ENCODE measurements around the gene ST13. TPM values are rescaled to one million over a fixed set of nuclear protein-coding genes. Genes with fewer than 3 reads are reported as not detected.
A peak's percentile ranks its signal among the peaks of the same experiment; 100 is the strongest.

The ST13 gene
- total RNA-seq = 100 to 1,000 TPM in 2 of 4 donors, 10 to 100 TPM in 2; 39.6 to 113 (median 79.7) TPM

- TF ChIP-seq CTCF (IDR thresholded peaks at IDR 0.05) = peak in 1 of 5 experiments; percentile 36
- peak; percentile 74 to 89 (median 85) for TF ChIP-seq POLR2AphosphoS5 (IDR thresholded peaks at IDR 0.05)
- peak; percentile 69 for TF ChIP-seq POLR2A (IDR thresholded peaks at IDR 0.05)
- TF ChIP-seq EP300 (IDR thresholded peaks at IDR 0.05; ENCODE audit: low read depth) = no peak
- Histone ChIP-seq H3K36me3 (no peaks in the 10 kb centered on the region), H3K27me3 (no peaks in the 10 kb centered on the region), H3K27ac (peak within 1 kb of the TSS; percentile 96 to 99 (median 98)), H3K4me1 (peaks cover 36 to 57% (median 40%) of the 10 kb centered on the region in 4 donors), H3K4me3 (peak within 1 kb of the TSS; percentile 71 to 100 (median 88)), H3K9me3 (no peaks in the 10 kb centered on the region)
- in situ Hi-C loops (cut with MboI; ENCODE audit: low pct_ligation_motif_present in 1 of 4, low pct_unique_long_range_greater_than_20kb in 1 of 4, low sequenced_read_pairs in 3 of 4) = no loop called here
- DNase-seq = peak; percentile 98
- intact Hi-C loops (cut with DNase I; ENCODE audit: low total_unique reads) = no loop called here
- WGBS, 2 donors (ENCODE audit: low coverage in 1 of 2) = 1% methylated on average over 48 of the region's 63 CpGs; no CpG with 5 or more reads in 1 of the 2 donors
Observed at GRCh38 chr22:40856513-40857308, at the start of gene ST13, which contains the start of gene XPNPEP3. ST13 (minus strand) TSS chr22:40856639; CDS start chr22:40856540, 99 bp downstream. XPNPEP3 (plus strand) TSS chr22:40857148; CDS start chr22:40857182, 34 bp downstream.

DNA sequence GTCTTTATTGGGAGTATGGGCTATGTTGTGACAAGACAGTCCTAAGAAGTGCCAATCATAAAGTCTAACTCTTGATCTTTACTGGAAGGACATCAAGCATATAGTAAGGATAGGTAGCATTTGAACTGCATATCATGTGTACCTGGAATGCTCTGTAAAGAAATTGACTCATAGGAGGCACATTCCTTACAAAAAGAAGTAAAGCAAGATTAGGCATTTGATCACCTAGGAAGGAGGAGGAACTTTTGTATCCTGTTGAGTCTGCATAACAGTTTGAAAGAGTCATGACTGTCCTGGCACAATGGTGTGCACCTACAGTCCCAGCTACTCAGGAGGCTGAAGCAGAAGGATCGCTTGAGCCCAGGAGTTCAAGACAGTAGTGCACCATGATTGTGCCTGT lies 47.7 kb upstream of the ST13 start:
- Histone ChIP-seq H3K27me3 (no peaks in the 10 kb centered on the region), H3K9me3 (no peaks in the 10 kb centered on the region), H3K36me3 (peaks cover 0 to 4% (median 0%) of the 10 kb centered on the region in 4 donors), H3K4me3 (no peak overlapping the region), H3K27ac (no peak overlapping the region), H3K4me1 (no peaks in the 10 kb centered on the region)
- in situ Hi-C loops (cut with MboI; ENCODE audit: low pct_ligation_motif_present in 1 of 4, low pct_unique_long_range_greater_than_20kb in 1 of 4, low sequenced_read_pairs in 3 of 4) (no loop called here), intact Hi-C loops (cut with DNase I; ENCODE audit: low total_unique reads) (no loop called here)
- WGBS, 2 donors (ENCODE audit: low coverage in 1 of 2) = 91% methylated on average over 1 of the region's 1 CpG; no CpG with 5 or more reads in 1 of the 2 donors
- no peak for TF ChIP-seq POLR2AphosphoS5 (IDR thresholded peaks at IDR 0.05)
- no peak for TF ChIP-seq EP300 (IDR thresholded peaks at IDR 0.05; ENCODE audit: low read depth)
- TF ChIP-seq POLR2A (IDR thresholded peaks at IDR 0.05) = no peak
- TF ChIP-seq CTCF (IDR thresholded peaks at IDR 0.05) = no peak
- DNase-seq = no peak

DNA sequence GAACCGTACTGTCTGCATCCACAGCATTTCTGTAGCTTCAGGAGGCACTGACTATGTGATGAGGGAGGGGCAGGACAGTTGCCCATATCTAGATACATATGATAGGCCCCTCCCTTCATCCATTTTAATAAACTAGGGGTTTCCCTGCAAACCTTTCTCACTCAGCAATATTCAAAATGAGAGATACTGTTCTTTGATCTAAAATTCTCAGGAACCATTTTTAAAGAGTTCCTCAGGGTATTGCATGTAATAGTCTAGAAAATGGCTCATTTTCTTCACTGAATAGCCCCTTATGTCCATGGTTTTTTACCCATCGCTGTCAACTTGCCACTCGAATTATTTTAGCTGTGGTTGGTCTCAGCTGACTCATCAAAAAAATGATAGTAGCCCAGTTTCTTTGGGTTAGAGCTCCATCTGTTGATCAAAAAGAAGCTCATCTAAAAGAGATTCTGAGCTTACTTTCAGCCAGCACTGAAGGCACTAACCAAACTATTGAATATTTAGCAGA lies 42.5 kb upstream of the ST13 start:
- intact Hi-C loops (cut with DNase I; ENCODE audit: low total_unique reads) = no loop called here
- Histone ChIP-seq H3K4me3 (peak overlapping the region in 1 of 4 donors; percentile 20), H3K4me1 (no peaks in the 10 kb centered on the region), H3K36me3 (no peaks in the 10 kb centered on the region), H3K27ac (no peak overlapping the region), H3K9me3 (no peaks in the 10 kb centered on the region), H3K27me3 (no peaks in the 10 kb centered on the region)
- WGBS, 2 donors (ENCODE audit: low coverage in 1 of 2) = 34 to 35% methylated on average over 3 of the region's 3 CpGs
- TF ChIP-seq CTCF (IDR thresholded peaks at IDR 0.05) (peak; percentile 32 to 57 (median 45)), POLR2AphosphoS5 (IDR thresholded peaks at IDR 0.05) (no peak)
- no peak for DNase-seq
- in situ Hi-C loops (cut with MboI; ENCODE audit: low pct_ligation_motif_present in 1 of 4, low pct_unique_long_range_greater_than_20kb in 1 of 4, low sequenced_read_pairs in 3 of 4) = no loop called here

- no peak overlapping the region for H3K4me3 ChIP-seq
- no peaks in the 10 kb centered on the region for H3K27me3 ChIP-seq
- no peak overlapping the region for H3K27ac ChIP-seq
- no peak for DNase-seq
- 91 to 100% methylated on average over 1 to 4 of the region's 4 CpGs for WGBS, 2 donors (ENCODE audit: low coverage in 1 of 2)
- no peak for TF ChIP-seq POLR2AphosphoS5 (IDR thresholded peaks at IDR 0.05)
- no peak for TF ChIP-seq POLR2A (IDR thresholded peaks at IDR 0.05)
- no peak for TF ChIP-seq EP300 (IDR thresholded peaks at IDR 0.05; ENCODE audit: low read depth)
- TF ChIP-seq CTCF (IDR thresholded peaks at IDR 0.05) = no peak
- no peaks in the 10 kb centered on the region for H3K4me1 ChIP-seq
- in situ Hi-C loops (cut with MboI; ENCODE audit: low pct_ligation_motif_present in 1 of 4, low pct_unique_long_range_greater_than_20kb in 1 of 4, low sequenced_read_pairs in 3 of 4) (no loop called here), intact Hi-C loops (cut with DNase I; ENCODE audit: low total_unique reads) (no loop called here)
- H3K9me3 ChIP-seq = no peaks in the 10 kb centered on the region
- no peaks in the 10 kb centered on the region for H3K36me3 ChIP-seq
Observed at GRCh38 chr22:40894417-40894816, 38.0 kb upstream of the ST13 start.

Data from transverse colon (tissue), 4 donors.